HG02763 (cell line): ENCODE measurements around the gene ANKRD65.
A peak's percentile ranks its signal among the peaks of the same experiment; 100 is the strongest.
"Not testable (repeated sequence)": the region's sequence is repeated elsewhere in the genome, so short reads cannot be mapped to it uniquely, and the experiment has no call there.

Source experiments
- ATAC-seq: cut with Tn5 transposase; IDR thresholded peaks from one replicate; pipeline ENCODE4 v1.9.1; 2021; ENCODE audit warnings: mild to moderate bottlenecking, moderate library complexity; ENCODE audit not compliant: unreplicated experiment

ANKRD65 gene

GRCh38 chr1:1399187-1399871 lies 21.7 kb downstream of the ANKRD65 start, which contains the start of gene CCNL2:
TSS of gene CCNL2 (minus strand) at chr1:1399335. CDS start at chr1:1399306, 29 bp downstream.
- ATAC-seq: peak; percentile 90

- peak; percentile 10 for ATAC-seq
Measured at GRCh38 chr1:1398677-1399186, 22.3 kb downstream of the ANKRD65 start.

GRCh38 chr1:1397839-1398523 lies 23.1 kb downstream of the ANKRD65 start:
- ATAC-seq: no peak

GRCh38 chr1:1395166-1395565 lies 25.9 kb downstream of the ANKRD65 start:
- ATAC-seq: no peak

GRCh38 chr1:1394116-1394515 lies 27.0 kb downstream of the ANKRD65 start:
- no peak for ATAC-seq

GRCh38 chr1:1393428-1393827 lies 27.6 kb downstream of the ANKRD65 start:
- ATAC-seq: no peak

GRCh38 chr1:1393014-1393413 lies 28.1 kb downstream of the ANKRD65 start:
- ATAC-seq: no peak

- no peak for ATAC-seq
Measured at GRCh38 chr1:1391225-1391624, 29.9 kb downstream of the ANKRD65 start.

GRCh38 chr1:1390675-1391074 lies 30.4 kb downstream of the ANKRD65 start:
- no peak for ATAC-seq

GRCh38 chr1:1388078-1388472 lies 33.0 kb downstream of the ANKRD65 start:
- no peak for ATAC-seq

- ATAC-seq: no peak
Measured at GRCh38 chr1:1387098-1388077, 33.7 kb downstream of the ANKRD65 start.

- ATAC-seq: no peak
Measured at GRCh38 chr1:1385931-1386330, 35.1 kb downstream of the ANKRD65 start.

- not testable (repeated sequence) for ATAC-seq
Measured at GRCh38 chr1:1385339-1385738, 35.7 kb downstream of the ANKRD65 start.

GRCh38 chr1:1381294-1381693 lies 39.8 kb downstream of the ANKRD65 start:
- no peak for ATAC-seq

- ATAC-seq: no peak
Measured at GRCh38 chr1:1380860-1381259, 40.2 kb downstream of the ANKRD65 start.

- no peak for ATAC-seq
Measured at GRCh38 chr1:1377540-1378205, 43.4 kb downstream of the ANKRD65 start.

GRCh38 chr1:1376551-1377226 lies 44.4 kb downstream of the ANKRD65 start:
- ATAC-seq: no peak

- peak; percentile 88 for ATAC-seq
Measured at GRCh38 chr1:1374929-1375662, 46.0 kb downstream of the ANKRD65 start, which contains the start of gene AURKAIP1. TSS of gene AURKAIP1 (minus strand) at chr1:1375207. CDS start at chr1:1374756, 451 bp downstream.

- no peak for ATAC-seq
Measured at GRCh38 chr1:1374589-1374928, 46.5 kb downstream of the ANKRD65 start.
